HUES6 (cell line): Measurements from ENCODE around the gene LEF1.

Experiments used
- H3K27ac ChIP-seq: 2 replicates; pipeline ENCODE4 v1.7.0; 2013; ENCODE audit warnings: low read depth, mild to moderate bottlenecking, low read length, inconsistent platforms
- H3K27me3 ChIP-seq: 2 replicates; pipeline ENCODE4 v1.6.1; 2013; ENCODE audit warnings: low read length; ENCODE audit not compliant: control insufficient read depth, insufficient read depth
- H3K36me3 ChIP-seq: 2 replicates; pipeline ENCODE4 v1.6.1; 2013; ENCODE audit warnings: low read length; ENCODE audit not compliant: control insufficient read depth, insufficient read depth
- H3K4me1 ChIP-seq: 2 replicates; pipeline ENCODE4 v1.6.1; 2013; ENCODE audit warnings: low read length; ENCODE audit not compliant: control insufficient read depth, insufficient read depth
- H3K4me3 ChIP-seq: 2 replicates; pipeline ENCODE4 v1.5.1; 2013; ENCODE audit warnings: low read depth, low read length
- H3K9ac ChIP-seq: one replicate; pipeline ENCODE4 v1.6.1; 2013; ENCODE audit warnings: mild to moderate bottlenecking, low read length
- H3K9me3 ChIP-seq: 2 replicates; pipeline ENCODE4 v1.6.1; 2013; ENCODE audit warnings: low read depth, low read length; ENCODE audit not compliant: control insufficient read depth, insufficient read depth

Gene LEF1

DNA sequence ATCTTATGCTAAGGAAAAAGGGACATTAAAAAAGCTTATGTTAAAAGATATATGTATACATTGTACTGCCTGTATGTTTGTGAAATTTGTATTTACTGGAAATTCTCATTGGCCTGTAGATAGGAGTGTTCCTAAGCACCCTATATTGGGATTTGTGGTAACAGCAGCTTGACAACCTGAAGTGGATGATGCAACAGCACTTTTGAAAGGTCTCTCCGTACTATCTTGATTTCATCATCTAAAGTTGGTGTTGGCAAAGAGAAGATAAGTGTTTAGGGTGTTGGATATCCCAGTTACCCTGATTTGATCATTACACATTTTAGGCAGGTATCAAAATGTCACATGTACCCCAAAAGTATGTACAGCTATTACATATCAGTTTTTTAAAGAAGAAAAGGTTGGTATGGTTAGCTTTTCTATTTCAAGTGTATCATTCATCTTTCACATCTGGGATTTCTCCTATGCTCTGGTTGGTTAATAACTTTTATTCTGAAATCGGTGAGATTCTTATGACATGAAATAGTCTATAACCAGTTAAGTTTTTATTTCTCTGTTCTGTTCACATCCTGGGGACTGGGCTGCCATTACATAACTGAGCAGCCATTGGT lies 168.7 kb downstream of the LEF1 start:
- Histone ChIP-seq H3K9me3 (peaks cover 11% of the 10 kb centered on the region), H3K27me3 (no peaks in the 10 kb centered on the region), H3K27ac (no peak overlapping the region), H3K4me1 (peaks cover 11% of the 10 kb centered on the region; the same call in 1 of the 2 replicates), H3K4me3 (no peak overlapping the region), H3K36me3 (peaks cover 21% of the 10 kb centered on the region), H3K9ac (no peak overlapping the region)

DNA sequence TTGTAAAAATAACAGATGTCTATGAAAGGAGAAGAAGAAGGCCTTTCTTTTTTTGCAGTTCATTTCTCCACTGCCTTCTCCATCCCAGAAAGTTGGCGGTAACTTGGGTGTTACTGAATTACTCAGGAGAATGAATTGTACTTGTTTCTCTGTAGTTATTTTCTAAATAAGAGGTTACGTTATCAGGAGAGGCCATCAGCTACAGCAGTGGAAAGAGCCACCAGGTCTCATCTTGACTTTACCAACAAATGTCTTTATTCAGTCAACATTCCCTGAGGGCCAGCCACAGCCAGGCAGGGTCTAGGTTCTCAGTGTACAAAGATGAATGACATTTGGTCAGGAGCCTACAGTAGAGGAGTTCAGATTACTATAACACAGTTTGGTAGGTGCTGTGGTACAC lies 170.9 kb downstream of the LEF1 start:
- H3K9me3 ChIP-seq: peaks cover 10% of the 10 kb centered on the region
- peaks cover 11% of the 10 kb centered on the region; the same call in 1 of the 2 replicates for H3K4me1 ChIP-seq
- no peak overlapping the region for H3K9ac ChIP-seq
- no peak overlapping the region for H3K27ac ChIP-seq
- peaks cover 20% of the 10 kb centered on the region for H3K36me3 ChIP-seq
- no peak overlapping the region for H3K4me3 ChIP-seq
- H3K27me3 ChIP-seq: no peaks in the 10 kb centered on the region
